Renal pelvis (tissue), 12 donors: ENCODE measurements around the gene TSPAN17. TPM values are rescaled to one million over a fixed set of nuclear protein-coding genes. Genes with fewer than 3 reads are reported as not detected.
"Not testable (repeated sequence)": the region's sequence is repeated elsewhere in the genome, so short reads cannot be mapped to it uniquely, and the experiment has no call there.

Source experiments
- DNase-seq: peaks from one replicate; pipeline ENCODE4 v3.0.0-alpha.2; 2013
- long read RNA-seq, 16 experiments: transcript quantifications; one replicate each; lab custom pipeline, GENCODE V29; 2026
- polyA plus RNA-seq, 3 donors: library from polyadenylated mRNA; unstranded; fragments of 120-200 nt; gene quantifications; one replicate each; pipeline ENCODE4 v1.2.1, GENCODE V29; 2013; ENCODE audit not compliant: insufficient read length in 3 of 3

The TSPAN17 gene
- polyA plus RNA-seq: 10 to 100 TPM; 30.9 to 39.2 (median 37.1) TPM
- long read RNA-seq, donor 1, transcript TSPAN17-207 (9 exons, 2,457 nt): major isoform, 7 of 8 reads
- long read RNA-seq, donor 1, partial matches to known transcripts: 0 of 8 reads
- long read RNA-seq, donor 1, other reads (novel, unspliced or antisense): 0 of 8 reads
- long read RNA-seq, donor 2, transcript TSPAN17-207 (9 exons, 2,457 nt): major isoform, 6 of 8 reads
- long read RNA-seq, donor 2, partial matches to known transcripts: 0 of 8 reads
- long read RNA-seq, donor 2, other reads (novel, unspliced or antisense): 0 of 8 reads
- long read RNA-seq, donor 3, transcript TSPAN17-207 (9 exons, 2,457 nt): major isoform, 6 of 6 reads
- long read RNA-seq, donor 3, partial matches to known transcripts: 0 of 6 reads
- long read RNA-seq, donor 3, other reads (novel, unspliced or antisense): 0 of 6 reads
- long read RNA-seq, donor 4, partial matches to known transcripts: 0 of 4 reads
- long read RNA-seq, donor 4, other reads (novel, unspliced or antisense): 0 of 4 reads
- long read RNA-seq, donor 5, partial matches to known transcripts: 0 of 2 reads
- long read RNA-seq, donor 5, other reads (novel, unspliced or antisense): 0 of 2 reads
- long read RNA-seq, donor 6, transcript TSPAN17-207 (9 exons, 2,457 nt): major isoform, 6 of 7 reads
- long read RNA-seq, donor 6, partial matches to known transcripts: 0 of 7 reads
- long read RNA-seq, donor 6, other reads (novel, unspliced or antisense): 0 of 7 reads
- long read RNA-seq, donor 7, partial matches to known transcripts: 0 of 6 reads
- long read RNA-seq, donor 7, other reads (novel, unspliced or antisense): 0 of 6 reads
- long read RNA-seq, donor 8, partial matches to known transcripts: 0 of 2 reads
- long read RNA-seq, donor 8, other reads (novel, unspliced or antisense): 0 of 2 reads
- long read RNA-seq, donor 9, partial matches to known transcripts: 0 of 3 reads
- long read RNA-seq, donor 9, other reads (novel, unspliced or antisense): 0 of 3 reads
- long read RNA-seq, donor 10, partial matches to known transcripts: 0 of 4 reads
- long read RNA-seq, donor 10, other reads (novel, unspliced or antisense): 0 of 4 reads
- long read RNA-seq, donor 11, partial matches to known transcripts: 7 of 8 reads
- long read RNA-seq, donor 11, other reads (novel, unspliced or antisense): 0 of 8 reads
- long read RNA-seq, donor 12, transcript TSPAN17-207 (9 exons, 2,457 nt): major isoform, 5 of 7 reads
- long read RNA-seq, donor 12, partial matches to known transcripts: 0 of 7 reads
- long read RNA-seq, donor 12, other reads (novel, unspliced or antisense): 0 of 7 reads
- long read RNA-seq, donor 13, partial matches to known transcripts: 0 of 4 reads
- long read RNA-seq, donor 13, other reads (novel, unspliced or antisense): 0 of 4 reads
- long read RNA-seq, donor 14, transcript TSPAN17-207 (9 exons, 2,457 nt): major isoform, 10 of 51 reads
- long read RNA-seq, donor 14, partial matches to known transcripts: 40 of 51 reads
- long read RNA-seq, donor 14, other reads (novel, unspliced or antisense): 0 of 51 reads
- long read RNA-seq, donor 15, transcript TSPAN17-207 (9 exons, 2,457 nt): major isoform, 10 of 11 reads
- long read RNA-seq, donor 15, partial matches to known transcripts: 0 of 11 reads
- long read RNA-seq, donor 15, other reads (novel, unspliced or antisense): 0 of 11 reads
- long read RNA-seq, donor 16, transcript TSPAN17-207 (9 exons, 2,457 nt): major isoform, 6 of 7 reads
- long read RNA-seq, donor 16, partial matches to known transcripts: 0 of 7 reads
- long read RNA-seq, donor 16, other reads (novel, unspliced or antisense): 0 of 7 reads

- peak; percentile 99 for DNase-seq
Measured at GRCh38 chr5:176647030-176647842, at the start of gene TSPAN17. TSPAN17 (plus strand) TSS chr5:176647484; CDS start chr5:176647616, 132 bp downstream.

GRCh38 chr5:176599749-176600430 is 47.4 kb upstream of the TSPAN17 start:
- DNase-seq: not testable (repeated sequence)

GRCh38 chr5:176601901-176602482 is 45.3 kb upstream of the TSPAN17 start:
- no peak for DNase-seq

- DNase-seq: no peak
Measured at GRCh38 chr5:176603091-176603490, 44.2 kb upstream of the TSPAN17 start.

GRCh38 chr5:176606032-176606431 is 41.3 kb upstream of the TSPAN17 start:
- DNase-seq: no peak

- DNase-seq: no peak
Measured at GRCh38 chr5:176606875-176607274, 40.4 kb upstream of the TSPAN17 start.

GRCh38 chr5:176608142-176608705 is 39.1 kb upstream of the TSPAN17 start:
- no peak for DNase-seq

- no peak for DNase-seq
Measured at GRCh38 chr5:176608937-176609723, 38.2 kb upstream of the TSPAN17 start.

- peak; percentile 71 for DNase-seq
Measured at GRCh38 chr5:176609724-176610434, 37.4 kb upstream of the TSPAN17 start, which contains the start of gene GPRIN1. GPRIN1 (minus strand) TSS chr5:176610156; CDS start chr5:176599834, 10,322 bp downstream.

- DNase-seq: no peak
Measured at GRCh38 chr5:176610435-176610773, 36.9 kb upstream of the TSPAN17 start.

- peak; percentile 85 for DNase-seq
Measured at GRCh38 chr5:176611435-176611834, 35.8 kb upstream of the TSPAN17 start.

GRCh38 chr5:176612008-176612407 is 35.3 kb upstream of the TSPAN17 start:
- DNase-seq: no peak

- DNase-seq: no peak
Measured at GRCh38 chr5:176612855-176613254, 34.4 kb upstream of the TSPAN17 start.

- DNase-seq: no peak
Measured at GRCh38 chr5:176614805-176615478, 32.3 kb upstream of the TSPAN17 start.

- no peak for DNase-seq
Measured at GRCh38 chr5:176616511-176616910, 30.8 kb upstream of the TSPAN17 start.

GRCh38 chr5:176618783-176619182 is 28.5 kb upstream of the TSPAN17 start:
- no peak for DNase-seq
